SK-N-SH (cell line): ENCODE data around the gene NPEPL1. TPM values are rescaled to one million over a fixed set of nuclear protein-coding genes. Genes with fewer than 3 reads are reported as not detected.
"Not testable (repeated sequence)": the region's sequence is repeated elsewhere in the genome, so short reads cannot be mapped to it uniquely, and the experiment has no call there.

ENCODE experiments used
- CTCF ChIA-PET: fragments of 300-600, 350-600 bp; formaldehyde crosslinking; extraction: SDS; loops from one replicate; lab custom pipeline; 2021; lab: Yijun Ruan, JAX
- POLR2A ChIA-PET: fragments of 350-600 bp; sonication (Branson Sonifier 250); formaldehyde crosslinking; extraction: SDS; loops from one replicate; lab custom pipeline; 2020; ENCODE audit warnings: antibody characterized with exemption, inconsistent platforms; lab: Yijun Ruan, JAX
- DNase-seq: peaks from one replicate; pipeline ENCODE4 v3.0.0; 2012
- H2AFZ ChIP-seq: fragments of 200-600 bp; sonication (generic); 2 replicates; pipeline ENCODE4 v1.8.1; 2016; ENCODE audit warnings: antibody characterized with exemption, mild to moderate bottlenecking, low read depth
- H3F3A ChIP-seq: fragments of 200-600 bp; sonication (generic); replicated peaks from 2 replicates; pipeline ENCODE3; 2016; ENCODE audit warnings: antibody characterized with exemption, mild to moderate bottlenecking; ENCODE audit not compliant: insufficient read depth
- H3K27ac ChIP-seq, 2 experiments: fragments of 200-500 bp in 1 of 2; fragments of 200-600 bp in 1 of 2; sonication (Bioruptor generic) in 1 of 2; sonication (generic), shearing (Covaris generic) in 1 of 2; 2 replicates each; pipeline versions ENCODE4 v1.5.1 to v1.6.1; 2014 to 2016; ENCODE audit warnings: low read depth in 2 of 2, inconsistent platforms in 1 of 2, low read length in 1 of 2, mild to moderate bottlenecking in 1 of 2, mixed read lengths in 1 of 2
- H3K27me3 ChIP-seq: fragments of 200-600 bp; sonication (generic), shearing (Covaris generic); 2 replicates; pipeline ENCODE4 v1.6.1; 2016; ENCODE audit warnings: mixed run types; ENCODE audit not compliant: insufficient read depth
- H3K36me3 ChIP-seq, 2 experiments: fragments of 200-500 bp in 1 of 2; fragments of 200-600 bp in 1 of 2; sonication (Bioruptor generic) in 1 of 2; sonication (generic) in 1 of 2; replicated peaks in 1 of 2; 2 replicates each; pipeline versions ENCODE3 to v1.5.1; 2014 to 2016; ENCODE audit warnings: low read length in 1 of 2, mild to moderate bottlenecking in 1 of 2; ENCODE audit not compliant: insufficient read depth in 2 of 2, control insufficient read depth in 1 of 2
- H3K4me1 ChIP-seq, 2 experiments: fragments of 200-500 bp in 1 of 2; fragments of 200-600 bp in 1 of 2; sonication (Bioruptor generic) in 1 of 2; sonication (generic), shearing (Covaris generic) in 1 of 2; 2 replicates each; pipeline versions ENCODE4 v1.5.1 to v1.6.1; 2014 to 2016; ENCODE audit warnings: low read depth in 1 of 2, low read length in 1 of 2, mixed run types in 1 of 2; ENCODE audit not compliant: insufficient read depth in 2 of 2, control insufficient read depth in 1 of 2
- H3K4me2 ChIP-seq: fragments of 200-600 bp; sonication (generic), shearing (Covaris generic); 2 replicates; pipeline ENCODE4 v1.6.1; 2017; ENCODE audit warnings: mixed run types
- H3K4me3 ChIP-seq, 2 experiments: fragments of 200-500 bp in 1 of 2; fragments of 200-600 bp in 1 of 2; sonication (Bioruptor generic) in 1 of 2; sonication (generic), shearing (Covaris generic) in 1 of 2; 2 replicates each; pipeline versions ENCODE4 v1.5.1 to v1.8.1; 2014 to 2016; ENCODE audit warnings: low read depth in 2 of 2, inconsistent platforms in 1 of 2, low read length in 1 of 2, mild to moderate bottlenecking in 1 of 2, mixed read lengths in 1 of 2, moderate library complexity in 1 of 2
- H3K79me2 ChIP-seq: fragments of 200-600 bp; sonication (generic); 2 replicates; pipeline ENCODE4 v1.8.1; 2017; ENCODE audit warnings: mild to moderate bottlenecking; ENCODE audit not compliant: insufficient read depth
- H3K9ac ChIP-seq: fragments of 200-600 bp; sonication (generic); 2 replicates; pipeline ENCODE4 v1.6.1; 2017; ENCODE audit warnings: mixed run types
- H3K9me2 ChIP-seq: fragments of 200-600 bp; sonication (generic); 2 replicates; pipeline ENCODE4 v1.6.1; 2017; ENCODE audit warnings: mixed run types
- H3K9me3 ChIP-seq: fragments of 200-600 bp; sonication (generic); 2 replicates; pipeline ENCODE4 v1.6.1; 2017; ENCODE audit warnings: mixed run types, mild to moderate bottlenecking, moderate library complexity
- H4K20me1 ChIP-seq: fragments of 200-600 bp; sonication (generic); 2 replicates; pipeline ENCODE4 v1.6.1; 2017; ENCODE audit warnings: mild to moderate bottlenecking, mixed run types; ENCODE audit not compliant: insufficient read depth
- FOSL2 ChIP-seq: IDR thresholded peaks from 2 replicates; pipeline ENCODE4 v1.4.0; 2012; ENCODE audit warnings: low read depth, mild to moderate bottlenecking, moderate library complexity, borderline replicate concordance
- FOXM1 ChIP-seq: IDR thresholded peaks from 2 replicates; pipeline ENCODE4 v1.4.0; 2012; ENCODE audit warnings: low read depth, mild to moderate bottlenecking
- GABPA ChIP-seq: IDR thresholded peaks from 2 replicates; pipeline ENCODE4 v1.4.0; 2012; ENCODE audit warnings: low read depth, mild to moderate bottlenecking
- GATA2 ChIP-seq: sonication (generic); formaldehyde crosslinking; IDR thresholded peaks from 2 replicates; pipeline ENCODE4 v1.5.0; 2020; ENCODE audit warnings: mild to moderate bottlenecking, missing genetic modification reagents
- MEF2A ChIP-seq: IDR thresholded peaks from 2 replicates; pipeline ENCODE4 v1.4.0; 2012; ENCODE audit warnings: low read depth, borderline replicate concordance
- NFIC ChIP-seq: IDR thresholded peaks from 2 replicates; pipeline ENCODE4 v1.4.0; 2012; ENCODE audit warnings: borderline replicate concordance
- NRF1 ChIP-seq: IDR thresholded peaks from 2 replicates; pipeline ENCODE4 v1.6.1; 2012; ENCODE audit warnings: low read depth, mild to moderate bottlenecking, low read length
- POLR2AphosphoS5 ChIP-seq: IDR thresholded peaks from 2 replicates; pipeline ENCODE4 v1.6.1; 2012; ENCODE audit warnings: low read depth, low read length
- RFX5 ChIP-seq: IDR thresholded peaks from 2 replicates; pipeline ENCODE4 v1.6.1; 2012; ENCODE audit warnings: mild to moderate bottlenecking, improper control_type of control experiment, low read length
- SIN3A ChIP-seq: IDR thresholded peaks from 2 replicates; pipeline ENCODE4 v1.6.1; 2012; ENCODE audit warnings: low read depth, mild to moderate bottlenecking, low read length, moderate library complexity, borderline replicate concordance
- SMC3 ChIP-seq: IDR thresholded peaks from 2 replicates; pipeline ENCODE4 v1.6.1; 2012; ENCODE audit warnings: low read depth, low read length, improper control_type of control experiment
- TAF1 ChIP-seq: IDR thresholded peaks from 2 replicates; pipeline ENCODE4 v1.6.1; 2012; ENCODE audit warnings: low read depth, mild to moderate bottlenecking, low read length, moderate library complexity, borderline replicate concordance
- TCF12 ChIP-seq: IDR thresholded peaks from 2 replicates; pipeline ENCODE4 v1.4.0; 2012
- TEAD4 ChIP-seq: IDR thresholded peaks from 2 replicates; pipeline ENCODE4 v1.4.0; 2012; ENCODE audit warnings: mild to moderate bottlenecking, borderline replicate concordance; ENCODE audit not compliant: insufficient read depth
- WGBS: methylation state at CpG from one replicate; pipeline ENCODE4 v1.1.6; 2017; ENCODE audit warnings: low lambda C conversion rate; 5-methylcytosine and 5-hydroxymethylcytosine counted together
- polyA plus RNA-seq, 3 experiments: library from polyadenylated mRNA; depleted of rRNA; stranded (reverse); fragments of >200 nt; gene quantifications; 2 replicates each; pipeline ENCODE4 v1.2.3, GENCODE V29; 2012
- TF ChIP-seq, protein P1 (sequence below): IDR thresholded peaks from 2 replicates; pipeline ENCODE4 v1.4.0; 2012; ENCODE audit warnings: low read depth, borderline replicate concordance
- TF ChIP-seq, protein P2 (sequence below): IDR thresholded peaks from 2 replicates; pipeline ENCODE4 v1.6.1; 2012; ENCODE audit warnings: mild to moderate bottlenecking, low read depth, low read length, moderate library complexity
- TF ChIP-seq, protein P3 (sequence below): IDR thresholded peaks from 2 replicates; pipeline ENCODE4; 2012
- TF ChIP-seq, protein P4 (sequence below): IDR thresholded peaks from 2 replicates; pipeline ENCODE4 v1.4.0; 2012; ENCODE audit warnings: low read depth, borderline replicate concordance
- TF ChIP-seq, protein P5 (sequence below): fragments of 200-600 bp; sonication (generic); IDR thresholded peaks from 2 replicates; pipeline ENCODE4 v1.6.1; 2017; ENCODE audit warnings: antibody characterized with exemption, mild to moderate bottlenecking, moderate library complexity

NPEPL1 gene
- polyA plus RNA-seq, 1 of the 3 experiments (the other 2 are of a cell fraction), result 2.8 TPM

DNA sequence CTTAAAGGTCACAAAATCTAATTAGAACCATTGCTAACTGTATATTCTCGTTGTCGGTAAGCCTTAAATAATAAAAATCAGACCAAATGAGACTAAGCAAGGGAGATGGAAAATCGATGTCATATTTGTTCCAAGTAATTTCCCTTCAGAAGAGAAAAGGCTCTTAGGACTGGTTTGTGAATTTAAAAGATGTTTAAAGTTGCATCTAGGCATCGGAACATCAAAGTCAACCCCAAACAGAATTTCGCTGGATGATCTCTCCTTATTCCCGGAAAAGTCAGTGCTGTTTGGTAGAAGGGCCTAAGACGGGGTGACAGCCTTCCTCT is 63.8 kb downstream of the NPEPL1 start:
- Histone ChIP-seq H3K36me3 (no peaks in the 10 kb centered on the region), H4K20me1 (no peaks in the 10 kb centered on the region), H3K27ac (no peak overlapping the region), H3K4me2 (no peak overlapping the region), H3F3A (no peaks in the 10 kb centered on the region), H3K9me2 (no peaks in the 10 kb centered on the region), H3K27me3 (no peaks in the 10 kb centered on the region; the same call in 1 of the 2 replicates), H2AFZ (no peak overlapping the region), H3K4me1 (no peaks in the 10 kb centered on the region), H3K4me3 (no peak overlapping the region), H3K9me3 (no peaks in the 10 kb centered on the region), H3K79me2 (no peaks in the 10 kb centered on the region), H3K9ac (no peak overlapping the region)
- no peak for TF ChIP-seq NFIC
- no peak for TF ChIP-seq FOXM1
- TF ChIP-seq TAF1, result no peak
- TF ChIP-seq SIN3A, result no peak
- no peak for TF ChIP-seq FOSL2
- TF ChIP-seq GATA2 (CRISPR knock-in tag), result no peak
- no peak for TF ChIP-seq MEF2A
- no peak for TF ChIP-seq POLR2AphosphoS5
- TF ChIP-seq, protein P1, sequence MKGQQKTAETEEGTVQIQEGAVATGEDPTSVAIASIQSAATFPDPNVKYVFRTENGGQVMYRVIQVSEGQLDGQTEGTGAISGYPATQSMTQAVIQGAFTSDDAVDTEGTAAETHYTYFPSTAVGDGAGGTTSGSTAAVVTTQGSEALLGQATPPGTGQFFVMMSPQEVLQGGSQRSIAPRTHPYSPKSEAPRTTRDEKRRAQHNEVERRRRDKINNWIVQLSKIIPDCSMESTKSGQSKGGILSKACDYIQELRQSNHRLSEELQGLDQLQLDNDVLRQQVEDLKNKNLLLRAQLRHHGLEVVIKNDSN, result no peak
- TF ChIP-seq SMC3, result no peak
- TF ChIP-seq, protein P2, sequence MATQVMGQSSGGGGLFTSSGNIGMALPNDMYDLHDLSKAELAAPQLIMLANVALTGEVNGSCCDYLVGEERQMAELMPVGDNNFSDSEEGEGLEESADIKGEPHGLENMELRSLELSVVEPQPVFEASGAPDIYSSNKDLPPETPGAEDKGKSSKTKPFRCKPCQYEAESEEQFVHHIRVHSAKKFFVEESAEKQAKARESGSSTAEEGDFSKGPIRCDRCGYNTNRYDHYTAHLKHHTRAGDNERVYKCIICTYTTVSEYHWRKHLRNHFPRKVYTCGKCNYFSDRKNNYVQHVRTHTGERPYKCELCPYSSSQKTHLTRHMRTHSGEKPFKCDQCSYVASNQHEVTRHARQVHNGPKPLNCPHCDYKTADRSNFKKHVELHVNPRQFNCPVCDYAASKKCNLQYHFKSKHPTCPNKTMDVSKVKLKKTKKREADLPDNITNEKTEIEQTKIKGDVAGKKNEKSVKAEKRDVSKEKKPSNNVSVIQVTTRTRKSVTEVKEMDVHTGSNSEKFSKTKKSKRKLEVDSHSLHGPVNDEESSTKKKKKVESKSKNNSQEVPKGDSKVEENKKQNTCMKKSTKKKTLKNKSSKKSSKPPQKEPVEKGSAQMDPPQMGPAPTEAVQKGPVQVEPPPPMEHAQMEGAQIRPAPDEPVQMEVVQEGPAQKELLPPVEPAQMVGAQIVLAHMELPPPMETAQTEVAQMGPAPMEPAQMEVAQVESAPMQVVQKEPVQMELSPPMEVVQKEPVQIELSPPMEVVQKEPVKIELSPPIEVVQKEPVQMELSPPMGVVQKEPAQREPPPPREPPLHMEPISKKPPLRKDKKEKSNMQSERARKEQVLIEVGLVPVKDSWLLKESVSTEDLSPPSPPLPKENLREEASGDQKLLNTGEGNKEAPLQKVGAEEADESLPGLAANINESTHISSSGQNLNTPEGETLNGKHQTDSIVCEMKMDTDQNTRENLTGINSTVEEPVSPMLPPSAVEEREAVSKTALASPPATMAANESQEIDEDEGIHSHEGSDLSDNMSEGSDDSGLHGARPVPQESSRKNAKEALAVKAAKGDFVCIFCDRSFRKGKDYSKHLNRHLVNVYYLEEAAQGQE, result no peak
- no peak for TF ChIP-seq NRF1
- TF ChIP-seq, protein P3, sequence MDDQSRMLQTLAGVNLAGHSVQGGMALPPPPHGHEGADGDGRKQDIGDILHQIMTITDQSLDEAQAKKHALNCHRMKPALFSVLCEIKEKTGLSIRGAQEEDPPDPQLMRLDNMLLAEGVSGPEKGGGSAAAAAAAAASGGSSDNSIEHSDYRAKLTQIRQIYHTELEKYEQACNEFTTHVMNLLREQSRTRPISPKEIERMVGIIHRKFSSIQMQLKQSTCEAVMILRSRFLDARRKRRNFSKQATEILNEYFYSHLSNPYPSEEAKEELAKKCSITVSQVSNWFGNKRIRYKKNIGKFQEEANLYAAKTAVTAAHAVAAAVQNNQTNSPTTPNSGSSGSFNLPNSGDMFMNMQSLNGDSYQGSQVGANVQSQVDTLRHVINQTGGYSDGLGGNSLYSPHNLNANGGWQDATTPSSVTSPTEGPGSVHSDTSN, result no peak
- no peak for TF ChIP-seq TEAD4
- TF ChIP-seq, protein P4, sequence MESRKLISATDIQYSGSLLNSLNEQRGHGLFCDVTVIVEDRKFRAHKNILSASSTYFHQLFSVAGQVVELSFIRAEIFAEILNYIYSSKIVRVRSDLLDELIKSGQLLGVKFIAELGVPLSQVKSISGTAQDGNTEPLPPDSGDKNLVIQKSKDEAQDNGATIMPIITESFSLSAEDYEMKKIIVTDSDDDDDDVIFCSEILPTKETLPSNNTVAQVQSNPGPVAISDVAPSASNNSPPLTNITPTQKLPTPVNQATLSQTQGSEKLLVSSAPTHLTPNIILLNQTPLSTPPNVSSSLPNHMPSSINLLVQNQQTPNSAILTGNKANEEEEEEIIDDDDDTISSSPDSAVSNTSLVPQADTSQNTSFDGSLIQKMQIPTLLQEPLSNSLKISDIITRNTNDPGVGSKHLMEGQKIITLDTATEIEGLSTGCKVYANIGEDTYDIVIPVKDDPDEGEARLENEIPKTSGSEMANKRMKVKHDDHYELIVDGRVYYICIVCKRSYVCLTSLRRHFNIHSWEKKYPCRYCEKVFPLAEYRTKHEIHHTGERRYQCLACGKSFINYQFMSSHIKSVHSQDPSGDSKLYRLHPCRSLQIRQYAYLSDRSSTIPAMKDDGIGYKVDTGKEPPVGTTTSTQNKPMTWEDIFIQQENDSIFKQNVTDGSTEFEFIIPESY, result no peak
- no peak for TF ChIP-seq TCF12
- TF ChIP-seq, protein P5, sequence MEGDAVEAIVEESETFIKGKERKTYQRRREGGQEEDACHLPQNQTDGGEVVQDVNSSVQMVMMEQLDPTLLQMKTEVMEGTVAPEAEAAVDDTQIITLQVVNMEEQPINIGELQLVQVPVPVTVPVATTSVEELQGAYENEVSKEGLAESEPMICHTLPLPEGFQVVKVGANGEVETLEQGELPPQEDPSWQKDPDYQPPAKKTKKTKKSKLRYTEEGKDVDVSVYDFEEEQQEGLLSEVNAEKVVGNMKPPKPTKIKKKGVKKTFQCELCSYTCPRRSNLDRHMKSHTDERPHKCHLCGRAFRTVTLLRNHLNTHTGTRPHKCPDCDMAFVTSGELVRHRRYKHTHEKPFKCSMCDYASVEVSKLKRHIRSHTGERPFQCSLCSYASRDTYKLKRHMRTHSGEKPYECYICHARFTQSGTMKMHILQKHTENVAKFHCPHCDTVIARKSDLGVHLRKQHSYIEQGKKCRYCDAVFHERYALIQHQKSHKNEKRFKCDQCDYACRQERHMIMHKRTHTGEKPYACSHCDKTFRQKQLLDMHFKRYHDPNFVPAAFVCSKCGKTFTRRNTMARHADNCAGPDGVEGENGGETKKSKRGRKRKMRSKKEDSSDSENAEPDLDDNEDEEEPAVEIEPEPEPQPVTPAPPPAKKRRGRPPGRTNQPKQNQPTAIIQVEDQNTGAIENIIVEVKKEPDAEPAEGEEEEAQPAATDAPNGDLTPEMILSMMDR, result no peak
- TF ChIP-seq GABPA, result no peak
- TF ChIP-seq RFX5, result no peak
- DNase-seq, result no peak
- ChIA-PET CTCF (no interaction called here), POLR2A (no interaction called here)
- WGBS, result 58% methylated on average over 7 of the region's 7 CpGs

DNA sequence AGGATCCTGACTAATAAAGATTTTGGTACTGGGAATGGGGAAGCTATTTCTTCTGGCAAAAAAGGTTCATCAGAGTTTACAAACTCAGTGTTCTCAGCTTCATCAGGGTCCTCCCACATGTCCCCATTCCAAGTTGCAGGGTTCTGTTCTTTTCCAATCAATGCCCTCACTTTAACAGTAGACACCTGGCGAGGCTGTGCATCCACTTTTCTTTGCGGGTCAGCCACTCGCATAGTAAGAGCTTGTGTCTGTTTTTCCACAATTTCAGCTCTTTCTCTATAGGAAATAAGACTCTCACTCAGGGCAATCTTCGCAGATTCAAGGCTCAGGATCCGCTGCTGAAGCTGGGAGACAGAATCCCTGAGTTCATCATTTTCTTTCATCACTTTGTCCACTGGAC is 65.0 kb downstream of the NPEPL1 start:
- not testable (repeated sequence) for DNase-seq
- CTCF ChIA-PET, result interaction anchor here (0.7 kb wide), 1 partner anchor 1429 kb away, joined by 3 read pairs; no protein-coding TSS in a partner anchor

More for the DNA sequence above, 65.0 kb downstream of the NPEPL1 start:
- H3K9ac ChIP-seq, H3K79me2 ChIP-seq, H3K9me3 ChIP-seq, H2AFZ ChIP-seq, H3K4me3 ChIP-seq, H3F3A ChIP-seq, POLR2A ChIA-PET, H4K20me1 ChIP-seq, H3K36me3 ChIP-seq, H3K4me2 ChIP-seq, H3K27me3 ChIP-seq, H3K4me1 ChIP-seq, H3K27ac ChIP-seq, H3K9me2 ChIP-seq: not testable (repeated sequence)
- 54% methylated on average over 5 of the region's 5 CpGs for whole genome bisulfite sequencing
